ENCODE measurements around the gene C4BPB. TPM values are rescaled to one million over a fixed set of nuclear protein-coding genes. Genes with fewer than 3 reads are reported as not detected.

C4BPB gene
- total and polyA plus RNA-seq, 2 donors (not counting 3 experiments of a cell fraction or from before 2014, with no cell fraction given): not detected

- Histone ChIP-seq H4K20me1 (replicated peaks; ENCODE audit: control insufficient read depth, extremely low read depth, insufficient read depth, low read length) (no peaks in the 10 kb centered on the region), H3K4me2 (ENCODE audit: insufficient read depth, low read length) (no peak overlapping the region), H3K4me1 (ENCODE audit: control insufficient read depth, extremely low read depth, insufficient read depth, low read length) (no peaks in the 10 kb centered on the region), H2AFZ (ENCODE audit: low read depth, low read length) (no peak overlapping the region), H3K27me3 (ENCODE audit: control insufficient read depth in 2 of 2, insufficient read depth in 2 of 2, low read length in 2 of 2) (peaks cover 4 to 5% of the 10 kb centered on the region in 2 experiments), H3K9me3 (replicated peaks; ENCODE audit: control insufficient read depth, insufficient read depth, low read length) (no peaks in the 10 kb centered on the region), H3K9ac (replicated peaks; ENCODE audit: extremely low read depth, insufficient read depth, low read length) (no peak overlapping the region), H3K36me3 (ENCODE audit: control insufficient read depth in 2 of 2, extremely low read depth in 1 of 2, insufficient read depth in 2 of 2, low read length in 2 of 2) (no peaks in the 10 kb centered on the region), H3K79me2 (ENCODE audit: control insufficient read depth, insufficient read depth, low read length) (no peaks in the 10 kb centered on the region), H3K4me3 (replicated peaks in 1 of 3; ENCODE audit: insufficient read depth in 1 of 3, low read depth in 1 of 3, low read length in 3 of 3) (no peak overlapping the region), H3K27ac (ENCODE audit: insufficient read depth, low read depth, low read length) (no peak overlapping the region), H3K9me1 (replicated peaks; ENCODE audit: control insufficient read depth, extremely low read depth, insufficient read depth, low read length) (no peaks in the 10 kb centered on the region)
- FAIRE-seq (no peak), DNase-seq (ENCODE audit: low read depth, low spot score) (no peak)
- intact Hi-C loops (cut with micrococcal nuclease): no loop called here
- dilution Hi-C loops (cut with MboI; ENCODE audit: extremely low pct_ligation_motif_present, low sequenced_read_pairs): no loop called here
- no peak for TF ChIP-seq GATA2 (IDR thresholded peaks at IDR 0.05; ENCODE audit: insufficient read depth, insufficient read length, low read depth, low read length)
- TF ChIP-seq, protein P1, sequence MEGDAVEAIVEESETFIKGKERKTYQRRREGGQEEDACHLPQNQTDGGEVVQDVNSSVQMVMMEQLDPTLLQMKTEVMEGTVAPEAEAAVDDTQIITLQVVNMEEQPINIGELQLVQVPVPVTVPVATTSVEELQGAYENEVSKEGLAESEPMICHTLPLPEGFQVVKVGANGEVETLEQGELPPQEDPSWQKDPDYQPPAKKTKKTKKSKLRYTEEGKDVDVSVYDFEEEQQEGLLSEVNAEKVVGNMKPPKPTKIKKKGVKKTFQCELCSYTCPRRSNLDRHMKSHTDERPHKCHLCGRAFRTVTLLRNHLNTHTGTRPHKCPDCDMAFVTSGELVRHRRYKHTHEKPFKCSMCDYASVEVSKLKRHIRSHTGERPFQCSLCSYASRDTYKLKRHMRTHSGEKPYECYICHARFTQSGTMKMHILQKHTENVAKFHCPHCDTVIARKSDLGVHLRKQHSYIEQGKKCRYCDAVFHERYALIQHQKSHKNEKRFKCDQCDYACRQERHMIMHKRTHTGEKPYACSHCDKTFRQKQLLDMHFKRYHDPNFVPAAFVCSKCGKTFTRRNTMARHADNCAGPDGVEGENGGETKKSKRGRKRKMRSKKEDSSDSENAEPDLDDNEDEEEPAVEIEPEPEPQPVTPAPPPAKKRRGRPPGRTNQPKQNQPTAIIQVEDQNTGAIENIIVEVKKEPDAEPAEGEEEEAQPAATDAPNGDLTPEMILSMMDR (IDR thresholded peaks at IDR 0.05; ENCODE audit: extremely low read depth in 1 of 2, insufficient read depth in 1 of 2, low read depth in 1 of 2, low read length in 2 of 2): no peak
- no peak for TF ChIP-seq FOS (IDR thresholded peaks at IDR 0.05; ENCODE audit: borderline replicate concordance, insufficient read depth, low read length)
- TF ChIP-seq, protein P2, sequence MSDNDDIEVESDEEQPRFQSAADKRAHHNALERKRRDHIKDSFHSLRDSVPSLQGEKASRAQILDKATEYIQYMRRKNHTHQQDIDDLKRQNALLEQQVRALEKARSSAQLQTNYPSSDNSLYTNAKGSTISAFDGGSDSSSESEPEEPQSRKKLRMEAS (IDR thresholded peaks at IDR 0.05; ENCODE audit: insufficient read depth, insufficient read length): no peak
- no peak for TF ChIP-seq JUN (IDR thresholded peaks at IDR 0.05; ENCODE audit: borderline replicate concordance, insufficient read depth, insufficient read length, low read depth)
- TF ChIP-seq POLR2A (IDR thresholded peaks at IDR 0.05; ENCODE audit: low read depth, low read length): no peak
- no peak for TF ChIP-seq MYC (IDR thresholded peaks at IDR 0.05; ENCODE audit: low read depth, low read length)
- TF ChIP-seq EZH2 (IDR thresholded peaks at IDR 0.05; ENCODE audit: borderline replicate concordance, low read depth, low read length, severe bottlenecking): no peak
- TF ChIP-seq POLR2AphosphoS5 (IDR thresholded peaks at IDR 0.05; ENCODE audit: insufficient read depth, low read depth, low read length): no peak
- CTCF ChIA-PET: interaction anchor here (0.7 to 2.4 kb wide), 13 partner anchors 9 to 420 kb away, joined by 3 to 17 read pairs (median 4); partner anchors contain the start of genes C4BPB and CD55
- POLR2A ChIA-PET: no interaction called here
- BruUV-seq (replicated peaks): no TSS peak
Measured at GRCh38 chr1:207079706-207080241, 8.9 kb upstream of the C4BPB start.
